Activated T-helper 9 cell treated with anti-CD3 and anti-CD28 coated beads, Interleukin-2, amount 50 U/mL, for 16 hours (primary cell): ENCODE measurements around the gene G2E3.
"Not testable (repeated sequence)": the region's sequence is repeated elsewhere in the genome, so short reads cannot be mapped to it uniquely, and the experiment has no call there.

Experiments
- DNase-seq: peaks from one replicate; pipeline ENCODE4 v3.0.0-alpha.2; 2020; ENCODE audit warnings: low read depth

Gene G2E3

GRCh38 chr14:30603402-30603801 is 44.4 kb downstream of the G2E3 start:
- no peak for DNase-seq

- not testable (repeated sequence) for DNase-seq
Measured at GRCh38 chr14:30604696-30605095, 45.7 kb downstream of the G2E3 start.

- DNase-seq, result no peak
Measured at GRCh38 chr14:30607156-30607780, 48.3 kb downstream of the G2E3 start.

GRCh38 chr14:30608533-30609006 is 49.6 kb downstream of the G2E3 start:
- DNase-seq, result no peak

- no peak for DNase-seq
Measured at GRCh38 chr14:30610787-30611343, 51.9 kb downstream of the G2E3 start.

- DNase-seq, result no peak
Measured at GRCh38 chr14:30614155-30614554, 55.2 kb downstream of the G2E3 start.

GRCh38 chr14:30620178-30620577 is 61.2 kb downstream of the G2E3 start:
- no peak for DNase-seq

GRCh38 chr14:30621354-30621939 is 62.5 kb downstream of the G2E3 start:
- DNase-seq, result no peak

- peak; percentile 91 for DNase-seq
Measured at GRCh38 chr14:30621940-30622830, 63.2 kb downstream of the G2E3 start, which contains the start of gene SCFD1. Gene SCFD1, plus strand, starts transcription at chr14:30622319. Its CDS starts 20 bp downstream, at chr14:30622339.

GRCh38 chr14:30623412-30624131 is 64.6 kb downstream of the G2E3 start:
- DNase-seq, result no peak

GRCh38 chr14:30624132-30624423 is 65.1 kb downstream of the G2E3 start:
- no peak for DNase-seq

- no peak for DNase-seq
Measured at GRCh38 chr14:30625533-30625932, 66.6 kb downstream of the G2E3 start.

GRCh38 chr14:30629432-30629831 is 70.5 kb downstream of the G2E3 start:
- DNase-seq, result not testable (repeated sequence)

- no peak for DNase-seq
Measured at GRCh38 chr14:30630248-30630647, 71.3 kb downstream of the G2E3 start.

- no peak for DNase-seq
Measured at GRCh38 chr14:30632730-30633129, 73.8 kb downstream of the G2E3 start.

GRCh38 chr14:30638926-30639325 is 80.0 kb downstream of the G2E3 start:
- DNase-seq, result no peak

GRCh38 chr14:30641207-30641606 is 82.2 kb downstream of the G2E3 start:
- no peak for DNase-seq

GRCh38 chr14:30644462-30644861 is 85.5 kb downstream of the G2E3 start:
- DNase-seq, result not testable (repeated sequence)

- DNase-seq, result no peak
Measured at GRCh38 chr14:30645600-30645999, 86.6 kb downstream of the G2E3 start.

GRCh38 chr14:30648471-30648870 is 89.5 kb downstream of the G2E3 start:
- no peak for DNase-seq

- DNase-seq, result no peak
Measured at GRCh38 chr14:30651937-30652336, 93.0 kb downstream of the G2E3 start.

GRCh38 chr14:30655124-30655523 is 96.2 kb downstream of the G2E3 start:
- DNase-seq, result no peak
